Stimulated activated naive CD4-positive, alpha-beta T cell (primary cell): ENCODE data around the gene RFLNA.
A peak's percentile ranks its signal among the peaks of the same experiment; 100 is the strongest.
"Not testable (repeated sequence)": the region's sequence is repeated elsewhere in the genome, so short reads cannot be mapped to it uniquely, and the experiment has no call there.

Experiments
- DNase-seq, 6 experiments: peaks; one replicate each; lab custom pipeline; 2025; lab: John Stamatoyannopoulos, UW

Gene RFLNA

GRCh38 chr12:124283326-124283725 is 11.6 kb upstream of the RFLNA start:
- DNase-seq, result no peak

- no peak for DNase-seq
Observed at GRCh38 chr12:124284368-124284767, 10.5 kb upstream of the RFLNA start.

GRCh38 chr12:124286414-124286813 is 8.5 kb upstream of the RFLNA start:
- DNase-seq, result no peak

- no peak for DNase-seq
Observed at GRCh38 chr12:124286971-124287370, 7.9 kb upstream of the RFLNA start.

GRCh38 chr12:124289634-124290600 is 5.0 kb upstream of the RFLNA start:
- no peak for DNase-seq

- DNase-seq, result no peak
Observed at GRCh38 chr12:124292385-124292784, 2.5 kb upstream of the RFLNA start.

GRCh38 chr12:124293286-124294003 is 1.4 kb upstream of the RFLNA start:
- no peak for DNase-seq

GRCh38 chr12:124295431-124296058 is 652 bp downstream of the RFLNA start:
- DNase-seq, result peak in 1 of 6 experiments; percentile 15

GRCh38 chr12:124296295-124296915 is 1.5 kb downstream of the RFLNA start:
- no peak for DNase-seq

- no peak for DNase-seq
Observed at GRCh38 chr12:124296916-124297351, 2.0 kb downstream of the RFLNA start.

GRCh38 chr12:124297389-124297788 is 2.5 kb downstream of the RFLNA start:
- DNase-seq, result no peak

GRCh38 chr12:124297856-124298255 is 3.0 kb downstream of the RFLNA start:
- no peak for DNase-seq

- DNase-seq, result no peak
Observed at GRCh38 chr12:124298685-124299410, 4.0 kb downstream of the RFLNA start.

GRCh38 chr12:124299628-124300388 is 4.9 kb downstream of the RFLNA start:
- DNase-seq, result no peak

GRCh38 chr12:124300657-124301056 is 5.8 kb downstream of the RFLNA start:
- not testable (repeated sequence) for DNase-seq

GRCh38 chr12:124301084-124301654 is 6.3 kb downstream of the RFLNA start:
- no peak for DNase-seq

- no peak for DNase-seq
Observed at GRCh38 chr12:124302241-124302806, 7.4 kb downstream of the RFLNA start.

GRCh38 chr12:124302807-124303578 is 8.1 kb downstream of the RFLNA start:
- DNase-seq, result no peak
